Gastroesophageal sphincter (tissue), 3 donors: ENCODE data around the gene FNDC7.

ENCODE experiments used
- CTCF ChIP-seq, 4 experiments: fragments of 200-600 bp in 2 of 4; fragments of 450-650 bp in 2 of 4; sonication (generic) in 1 of 4; IDR thresholded peaks; one replicate each; pipeline ENCODE4 v1.5.1; 2017 to 2019; ENCODE audit warnings: antibody characterized with exemption in 4 of 4, mild to moderate bottlenecking in 2 of 4, moderate library complexity in 2 of 4
- EP300 ChIP-seq: sonication (generic); formaldehyde crosslinking; IDR thresholded peaks from one replicate; pipeline ENCODE4 v1.6.1; 2017; ENCODE audit warnings: antibody characterized with exemption, mild to moderate bottlenecking
- POLR2A ChIP-seq, 2 donors: fragments of 450-650 bp; IDR thresholded peaks; one replicate each; pipeline ENCODE4 v1.6.1; 2017; ENCODE audit warnings: antibody characterized with exemption in 2 of 2, mild to moderate bottlenecking in 2 of 2, moderate library complexity in 1 of 2

GRCh38 chr1:108717774-108718316 lies 5.1 kb downstream of the FNDC7 start:
- TF ChIP-seq CTCF (IDR thresholded peaks at IDR 0.05) (no peak), EP300 (no peak), POLR2A (IDR thresholded peaks at IDR 0.05) (no peak)
